SU-DHL-6 (cell line): ENCODE measurements around the gene SFXN4.

Source experiments
- H2AFZ ChIP-seq: fragments of 200-600 bp; sonication (generic); 2 replicates; pipeline ENCODE4 v1.6.1; 2014; ENCODE audit warnings: low read depth, mild to moderate bottlenecking, moderate library complexity, mixed read lengths, antibody characterized with exemption, low read length; ENCODE audit not compliant: severe bottlenecking
- H3F3A ChIP-seq: fragments of 200-600 bp; shearing (Covaris generic); 2 replicates; pipeline ENCODE4 v1.6.0; 2016; ENCODE audit warnings: antibody characterized with exemption, mild to moderate bottlenecking; ENCODE audit not compliant: insufficient read depth
- H3K27ac ChIP-seq: fragments of 200-600 bp; sonication (generic); 2 replicates; pipeline ENCODE4 v1.5.1; 2016; ENCODE audit warnings: low read depth, mild to moderate bottlenecking, low read length, moderate library complexity, mixed read lengths
- H3K27me3 ChIP-seq: fragments of 200-600 bp; sonication (generic), shearing (Covaris generic); 2 replicates; pipeline ENCODE4 v1.6.0; 2014; ENCODE audit warnings: mild to moderate bottlenecking, low read length
- H3K36me3 ChIP-seq: fragments of 200-600 bp; sonication (generic); 2 replicates; pipeline ENCODE4 v1.6.1; 2014; ENCODE audit warnings: mild to moderate bottlenecking, low read length, mixed read lengths
- H3K4me2 ChIP-seq: fragments of 300-600, 200-600 bp; shearing (Covaris generic), sonication (generic); 2 replicates; pipeline ENCODE4 v1.6.0; 2014; ENCODE audit warnings: low read length, low read depth, mild to moderate bottlenecking; ENCODE audit not compliant: poor library complexity, severe bottlenecking
- H3K4me3 ChIP-seq: fragments of 200-600 bp; sonication (generic); 2 replicates; pipeline ENCODE4 v1.5.1; 2014; ENCODE audit warnings: antibody characterized with exemption, low read length, mild to moderate bottlenecking, mixed read lengths; ENCODE audit not compliant: insufficient read depth, poor library complexity, severe bottlenecking
- H3K79me2 ChIP-seq: fragments of 200-600 bp; sonication (generic); 2 replicates; pipeline ENCODE4 v1.6.1; 2014; ENCODE audit warnings: mild to moderate bottlenecking, low read length, moderate library complexity; ENCODE audit not compliant: insufficient read depth
- H3K9ac ChIP-seq: fragments of 200-600 bp; sonication (generic); 2 replicates; pipeline ENCODE4 v1.7.0; 2014; ENCODE audit warnings: mild to moderate bottlenecking, low read length
- H3K9me2 ChIP-seq: fragments of 200-600 bp; sonication (generic); replicated peaks from 2 replicates; pipeline ENCODE4 v1.6.1; 2014; ENCODE audit warnings: low read length; ENCODE audit not compliant: insufficient read depth
- H3K9me3 ChIP-seq: fragments of 200-600 bp; sonication (generic); 2 replicates; pipeline ENCODE4 v1.6.1; 2014; ENCODE audit warnings: low read length, mixed read lengths; ENCODE audit not compliant: insufficient read depth
- H4K20me1 ChIP-seq: fragments of 200-600 bp; sonication (generic); 2 replicates; pipeline ENCODE4 v1.6.1; 2014; ENCODE audit warnings: low read depth, mild to moderate bottlenecking, antibody characterized with exemption, low read length, moderate library complexity, mixed read lengths
- EZH2phosphoT487 ChIP-seq: fragments of 200-600 bp; sonication (generic), shearing (Covaris generic); conservative IDR thresholded peaks from 2 replicates; pipeline ENCODE4 v1.6.1; 2018; ENCODE audit warnings: mild to moderate bottlenecking, antibody characterized with exemption, low read length, moderate library complexity, mixed read lengths
- TF ChIP-seq, protein P1 (sequence below): fragments of 200-600 bp; sonication (generic); IDR thresholded peaks from one replicate; pipeline ENCODE4 v1.5.1; 2017; ENCODE audit warnings: antibody characterized with exemption, mild to moderate bottlenecking, low read length, moderate library complexity; ENCODE audit not compliant: insufficient read depth, poor library complexity, severe bottlenecking

SFXN4 gene

DNA sequence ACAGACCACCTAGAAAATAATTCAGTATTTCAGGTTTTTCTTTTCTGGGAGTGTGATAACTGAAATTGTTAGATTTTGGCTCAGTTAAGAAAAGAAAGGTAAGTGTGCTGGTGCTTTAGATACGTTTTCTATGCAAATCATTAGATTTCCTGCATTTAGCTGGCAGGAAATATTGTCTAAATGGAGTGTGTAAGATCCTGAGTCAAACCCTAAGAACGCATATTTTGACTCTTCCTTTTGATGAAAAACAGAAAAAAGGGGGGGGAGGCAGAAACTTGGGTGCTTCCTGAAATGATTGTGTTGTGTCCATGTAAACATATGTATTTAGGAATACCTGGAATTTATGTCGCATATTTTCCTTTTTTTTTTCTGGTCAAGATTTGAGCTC lies 43.0 kb upstream of the SFXN4 start:
- no peaks in the 10 kb centered on the region for H3K9me3 ChIP-seq
- H3K9me2 ChIP-seq = no peaks in the 10 kb centered on the region
- no peak overlapping the region for H3K27ac ChIP-seq
- no peaks in the 10 kb centered on the region for H4K20me1 ChIP-seq
- no peaks in the 10 kb centered on the region for H3K36me3 ChIP-seq
- peak overlapping the region; percentile 67 for H3K4me2 ChIP-seq
- H3K27me3 ChIP-seq = no peaks in the 10 kb centered on the region
- H3K4me3 ChIP-seq = peak overlapping the region; percentile 62
- TF ChIP-seq EZH2phosphoT487 = no peak
- TF ChIP-seq, protein P1, sequence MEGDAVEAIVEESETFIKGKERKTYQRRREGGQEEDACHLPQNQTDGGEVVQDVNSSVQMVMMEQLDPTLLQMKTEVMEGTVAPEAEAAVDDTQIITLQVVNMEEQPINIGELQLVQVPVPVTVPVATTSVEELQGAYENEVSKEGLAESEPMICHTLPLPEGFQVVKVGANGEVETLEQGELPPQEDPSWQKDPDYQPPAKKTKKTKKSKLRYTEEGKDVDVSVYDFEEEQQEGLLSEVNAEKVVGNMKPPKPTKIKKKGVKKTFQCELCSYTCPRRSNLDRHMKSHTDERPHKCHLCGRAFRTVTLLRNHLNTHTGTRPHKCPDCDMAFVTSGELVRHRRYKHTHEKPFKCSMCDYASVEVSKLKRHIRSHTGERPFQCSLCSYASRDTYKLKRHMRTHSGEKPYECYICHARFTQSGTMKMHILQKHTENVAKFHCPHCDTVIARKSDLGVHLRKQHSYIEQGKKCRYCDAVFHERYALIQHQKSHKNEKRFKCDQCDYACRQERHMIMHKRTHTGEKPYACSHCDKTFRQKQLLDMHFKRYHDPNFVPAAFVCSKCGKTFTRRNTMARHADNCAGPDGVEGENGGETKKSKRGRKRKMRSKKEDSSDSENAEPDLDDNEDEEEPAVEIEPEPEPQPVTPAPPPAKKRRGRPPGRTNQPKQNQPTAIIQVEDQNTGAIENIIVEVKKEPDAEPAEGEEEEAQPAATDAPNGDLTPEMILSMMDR = no peak
- no peak overlapping the region for H2AFZ ChIP-seq
- H3K79me2 ChIP-seq = no peaks in the 10 kb centered on the region
- peak overlapping the region; percentile 52 for H3K9ac ChIP-seq
- 0 out of 2 replicates have a peak, but pooled peaks cover 3% of the 10 kb centered on the region for H3F3A ChIP-seq

DNA sequence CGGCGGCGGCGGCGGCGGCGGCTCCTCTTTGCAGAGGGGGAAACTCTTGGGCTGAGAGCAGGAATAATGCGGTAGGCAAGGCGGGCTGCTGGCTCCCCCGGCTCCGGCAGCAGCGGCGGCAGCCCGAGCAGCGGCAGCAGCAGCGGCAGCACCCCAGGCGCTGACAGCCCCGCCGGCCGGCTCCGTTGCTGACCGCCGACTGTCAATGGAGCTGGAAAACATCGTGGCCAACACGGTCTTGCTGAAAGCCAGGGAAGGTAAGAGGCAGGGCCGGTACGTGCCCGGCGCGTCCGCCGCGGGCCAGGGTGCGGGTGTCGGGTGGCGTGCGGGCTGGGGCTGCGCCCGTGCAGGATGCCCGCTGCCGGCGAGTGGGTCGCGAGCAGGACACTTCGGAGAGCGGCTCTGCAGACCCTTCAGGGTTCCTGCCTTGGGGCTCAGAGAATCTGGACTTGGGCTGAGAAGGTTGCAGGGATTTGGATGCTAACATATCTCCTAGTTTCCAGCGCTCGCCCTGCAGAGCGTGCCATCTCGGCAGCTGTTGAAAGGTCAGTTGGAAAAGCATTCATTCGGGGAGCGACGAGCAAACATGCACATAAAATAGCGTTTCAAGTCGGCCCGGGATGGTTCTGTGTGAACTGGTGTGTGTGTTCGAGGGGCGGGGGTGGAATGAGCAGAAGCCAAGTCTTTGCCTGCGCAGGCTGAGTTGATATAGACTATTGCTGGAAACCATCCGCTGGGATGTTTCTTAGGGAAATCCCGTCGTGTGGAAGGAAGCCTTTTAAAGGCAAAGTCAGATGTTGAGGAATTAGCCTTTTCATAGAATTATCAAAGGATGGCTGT lies 42.4 kb upstream of the SFXN4 start:
- Histone ChIP-seq H3K79me2 (no peaks in the 10 kb centered on the region), H4K20me1 (no peaks in the 10 kb centered on the region), H3K27ac (no peak overlapping the region), H3K9ac (peak overlapping the region; percentile 52), H3K4me3 (peak overlapping the region; percentile 62), H3K4me2 (peak overlapping the region; percentile 67), H3K36me3 (no peaks in the 10 kb centered on the region), H2AFZ (peak overlapping the region; percentile 23), H3K9me2 (no peaks in the 10 kb centered on the region), H3K9me3 (no peaks in the 10 kb centered on the region), H3K27me3 (no peaks in the 10 kb centered on the region), H3F3A (0 out of 2 replicates have a peak, but pooled peaks cover 3% of the 10 kb centered on the region)
- TF ChIP-seq, protein P1 = no peak
- no peak for TF ChIP-seq EZH2phosphoT487

DNA sequence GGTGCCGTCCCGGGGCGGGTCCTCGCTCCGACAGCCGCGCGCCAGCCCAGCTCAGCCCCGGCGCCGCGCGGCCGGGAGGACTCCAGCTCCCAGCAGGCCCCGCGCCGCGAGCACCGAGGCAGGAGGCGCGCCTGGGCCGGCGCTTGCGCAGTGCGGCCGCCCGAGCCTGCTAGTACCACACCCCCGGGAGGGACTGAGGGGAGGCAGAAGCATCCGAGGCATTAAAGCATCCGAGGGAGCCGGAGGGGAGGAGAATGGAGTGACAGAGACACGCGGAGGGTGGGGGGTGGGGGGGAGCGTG lies 41.8 kb upstream of the SFXN4 start, which contains the start of gene GRK5:
TSS of gene GRK5 (plus strand) at position 206 of the 301 bp plus-strand sequence. CDS start 347 bp downstream, outside the sequence.
- H3K27ac ChIP-seq = peak within 1 kb of the TSS; percentile 71
- no peak for TF ChIP-seq EZH2phosphoT487
- TF ChIP-seq, protein P1 = no peak
- no peaks in the 10 kb centered on the region for H3K9me2 ChIP-seq
- 0 out of 2 replicates have a peak, but pooled peaks cover 3% of the 10 kb centered on the region for H3F3A ChIP-seq
- no peaks in the 10 kb centered on the region for H4K20me1 ChIP-seq
- H3K36me3 ChIP-seq = no peaks in the 10 kb centered on the region
- H3K9ac ChIP-seq = peak within 1 kb of the TSS; percentile 73
- H3K9me3 ChIP-seq = no peaks in the 10 kb centered on the region
- H3K79me2 ChIP-seq = no peaks in the 10 kb centered on the region
- peak within 1 kb of the TSS; percentile 72 for H2AFZ ChIP-seq
- peak within 1 kb of the TSS; percentile 67 for H3K4me2 ChIP-seq
- no peaks in the 10 kb centered on the region for H3K27me3 ChIP-seq
- peak within 1 kb of the TSS; percentile 74 for H3K4me3 ChIP-seq
